ENCODE measurements around the gene MARS1. TPM values are rescaled to one million over a fixed set of nuclear protein-coding genes. Genes with fewer than 3 reads are reported as not detected.

The MARS1 gene
- total and polyA plus RNA-seq, 2 donors from 2014 or later, result 62.8 to 158 TPM

- H3K4me1 ChIP-seq (ENCODE audit: control insufficient read depth in 2 of 3, insufficient read depth in 2 of 3, low read depth in 1 of 3, low read length in 3 of 3), result peaks cover 0 to 14% (median 14%) of the 10 kb centered on the region in 3 donors
- DNase-seq (no peak), FAIRE-seq (no peak)
- no peaks in the 10 kb centered on the region for H3K9me3 ChIP-seq (ENCODE audit: control insufficient read depth in 2 of 3, insufficient read depth in 1 of 3, low read length in 3 of 3)
- H3K27me3 ChIP-seq (ENCODE audit: control insufficient read depth, insufficient read depth, low read length), result peaks cover 14% of the 10 kb centered on the region
- H3K36me3 ChIP-seq (ENCODE audit: control insufficient read depth in 2 of 3, insufficient read depth in 3 of 3, low read length in 3 of 3), result no peaks in the 10 kb centered on the region
- intact Hi-C loops (cut with DNase I), result no loop called here
- H3K9ac ChIP-seq (ENCODE audit: low read length in 3 of 3), result no peak overlapping the region
- H3K4me3 ChIP-seq (ENCODE audit: low read length in 3 of 3), result no peak overlapping the region
- no peak overlapping the region for H3K27ac ChIP-seq (ENCODE audit: low read depth in 2 of 2, low read length in 2 of 2)
- TF ChIP-seq, protein P1, sequence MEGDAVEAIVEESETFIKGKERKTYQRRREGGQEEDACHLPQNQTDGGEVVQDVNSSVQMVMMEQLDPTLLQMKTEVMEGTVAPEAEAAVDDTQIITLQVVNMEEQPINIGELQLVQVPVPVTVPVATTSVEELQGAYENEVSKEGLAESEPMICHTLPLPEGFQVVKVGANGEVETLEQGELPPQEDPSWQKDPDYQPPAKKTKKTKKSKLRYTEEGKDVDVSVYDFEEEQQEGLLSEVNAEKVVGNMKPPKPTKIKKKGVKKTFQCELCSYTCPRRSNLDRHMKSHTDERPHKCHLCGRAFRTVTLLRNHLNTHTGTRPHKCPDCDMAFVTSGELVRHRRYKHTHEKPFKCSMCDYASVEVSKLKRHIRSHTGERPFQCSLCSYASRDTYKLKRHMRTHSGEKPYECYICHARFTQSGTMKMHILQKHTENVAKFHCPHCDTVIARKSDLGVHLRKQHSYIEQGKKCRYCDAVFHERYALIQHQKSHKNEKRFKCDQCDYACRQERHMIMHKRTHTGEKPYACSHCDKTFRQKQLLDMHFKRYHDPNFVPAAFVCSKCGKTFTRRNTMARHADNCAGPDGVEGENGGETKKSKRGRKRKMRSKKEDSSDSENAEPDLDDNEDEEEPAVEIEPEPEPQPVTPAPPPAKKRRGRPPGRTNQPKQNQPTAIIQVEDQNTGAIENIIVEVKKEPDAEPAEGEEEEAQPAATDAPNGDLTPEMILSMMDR (IDR thresholded peaks at IDR 0.05; ENCODE audit: borderline replicate concordance, extremely low read depth, insufficient read depth), result no peak
Measured at GRCh38 chr12:57548013-57548315, 60.1 kb downstream of the MARS1 start.

DNA sequence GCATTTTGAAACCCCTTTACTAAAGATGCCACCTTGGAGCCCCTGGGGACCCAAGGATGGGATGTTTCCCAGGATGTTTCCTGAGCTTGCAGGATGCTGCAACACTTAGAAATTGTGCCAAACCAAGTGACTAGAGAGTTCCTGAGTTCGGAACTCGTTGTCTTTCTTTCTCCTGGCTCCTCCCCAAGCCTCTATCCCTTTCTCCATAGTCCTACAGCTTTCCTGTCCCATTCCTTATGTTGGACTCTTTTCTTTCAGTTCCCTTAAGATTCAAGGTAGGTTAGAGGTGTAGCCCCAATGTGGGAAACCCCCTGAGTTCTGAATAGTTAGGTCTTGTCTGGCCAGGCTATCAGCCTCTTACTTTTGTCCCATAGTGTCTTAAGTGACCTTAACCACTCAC is 60.6 kb downstream of the MARS1 start:
- Histone ChIP-seq H3K4me1 (ENCODE audit: control insufficient read depth in 2 of 3, insufficient read depth in 2 of 3, low read depth in 1 of 3, low read length in 3 of 3) (peaks cover 0 to 14% (median 14%) of the 10 kb centered on the region in 3 donors), H3K27ac (ENCODE audit: low read depth in 2 of 2, low read length in 2 of 2) (no peak overlapping the region), H3K9me3 (ENCODE audit: control insufficient read depth in 2 of 3, insufficient read depth in 1 of 3, low read length in 3 of 3) (no peaks in the 10 kb centered on the region), H3K36me3 (ENCODE audit: control insufficient read depth in 2 of 3, insufficient read depth in 3 of 3, low read length in 3 of 3) (no peaks in the 10 kb centered on the region), H3K27me3 (ENCODE audit: control insufficient read depth, insufficient read depth, low read length) (peaks cover 14% of the 10 kb centered on the region), H3K4me3 (ENCODE audit: low read length in 3 of 3) (no peak overlapping the region), H3K9ac (ENCODE audit: low read length in 3 of 3) (no peak overlapping the region)
- TF ChIP-seq, protein P1 (IDR thresholded peaks at IDR 0.05; ENCODE audit: borderline replicate concordance, extremely low read depth, insufficient read depth), result no peak
- no peak for DNase-seq
- no peak for FAIRE-seq
- intact Hi-C loops (cut with DNase I), result no loop called here

- Histone ChIP-seq H3K4me1 (ENCODE audit: control insufficient read depth in 2 of 3, insufficient read depth in 2 of 3, low read depth in 1 of 3, low read length in 3 of 3) (peaks cover 0 to 14% (median 14%) of the 10 kb centered on the region in 3 donors), H3K27me3 (ENCODE audit: control insufficient read depth, insufficient read depth, low read length) (peaks cover 14% of the 10 kb centered on the region), H3K9me3 (ENCODE audit: control insufficient read depth in 2 of 3, insufficient read depth in 1 of 3, low read length in 3 of 3) (no peaks in the 10 kb centered on the region), H3K4me3 (ENCODE audit: low read length in 3 of 3) (peak overlapping the region in 1 of 3 donors; percentile 52), H3K27ac (ENCODE audit: low read depth in 2 of 2, low read length in 2 of 2) (no peak overlapping the region), H3K36me3 (ENCODE audit: control insufficient read depth in 2 of 3, insufficient read depth in 3 of 3, low read length in 3 of 3) (no peaks in the 10 kb centered on the region), H3K9ac (ENCODE audit: low read length in 3 of 3) (peak overlapping the region in 1 of 3 donors; percentile 54)
- FAIRE-seq, result no peak
- TF ChIP-seq, protein P1 (IDR thresholded peaks at IDR 0.05; ENCODE audit: borderline replicate concordance, extremely low read depth, insufficient read depth), result no peak
- no peak for DNase-seq
- intact Hi-C loops (cut with DNase I), result no loop called here
Measured at GRCh38 chr12:57549203-57549908, 61.5 kb downstream of the MARS1 start.

Data from kidney (tissue), 14 donors.